Caco-2 (cell line): ENCODE data around the gene AIG1. TPM values are rescaled to one million over a fixed set of nuclear protein-coding genes. Genes with fewer than 3 reads are reported as not detected.

Source experiments
- BruUV-seq: library from RNA; stranded (reverse); fragments of 400-500 nt; replicated peaks from 2 replicates; lab custom pipeline; 2021; lab: Mats Ljungman, UMichigan
- CTCF ChIA-PET: fragments of 300-600 bp; sonication (Branson Sonifier 250); formaldehyde crosslinking; loops from one replicate; lab custom pipeline; 2022; ENCODE audit warnings: antibody characterized with exemption; lab: Charles Lee
- POLR2A ChIA-PET: fragments of 300-600 bp; sonication (Branson Sonifier 250); formaldehyde crosslinking; loops from one replicate; lab custom pipeline; 2022; ENCODE audit warnings: antibody characterized with exemption; lab: Charles Lee
- DNase-seq, 2 experiments: peaks; one replicate each; pipeline versions ENCODE4 v3.0.0 to v3.0.0-alpha.2; 2020 to 2022
- H3K27me3 ChIP-seq: replicated peaks from 2 replicates; pipeline ENCODE4 v1.6.0; 2011; ENCODE audit warnings: low read length; ENCODE audit not compliant: control insufficient read depth, insufficient read depth
- H3K36me3 ChIP-seq: 2 replicates; pipeline ENCODE4 v1.5.1; 2011; ENCODE audit warnings: low read length; ENCODE audit not compliant: control insufficient read depth, insufficient read depth
- H3K4me1 ChIP-seq: fragments of 250-450 bp; sonication (Bioruptor Pico); 2 replicates; pipeline ENCODE4 v1.5.1; 2020; ENCODE audit warnings: mild to moderate bottlenecking
- H3K4me3 ChIP-seq: 2 replicates; pipeline ENCODE4 v1.5.1; 2011; ENCODE audit warnings: low read depth, mild to moderate bottlenecking, control low read depth, low read length
- H3K9me3 ChIP-seq: fragments of 250-450 bp; sonication (Bioruptor Pico); 2 replicates; pipeline ENCODE4 v1.5.1; 2020; ENCODE audit warnings: mild to moderate bottlenecking, moderate library complexity
- H3K27ac Mint-ChIP-seq: one replicate; pipeline ENCODE4 v1.8.0; 2022; ENCODE audit warnings: mixed read lengths; ENCODE audit not compliant: unreplicated experiment
- H3K27me3 Mint-ChIP-seq: one replicate; pipeline ENCODE4 v1.8.0; 2022; ENCODE audit warnings: mixed read lengths; ENCODE audit not compliant: insufficient read depth, unreplicated experiment
- H3K36me3 Mint-ChIP-seq: one replicate; pipeline ENCODE4 v1.8.0; 2022; ENCODE audit warnings: mild to moderate bottlenecking, mixed read lengths; ENCODE audit not compliant: insufficient read depth, unreplicated experiment
- H3K4me1 Mint-ChIP-seq: one replicate; pipeline ENCODE4 v1.8.0; 2022; ENCODE audit warnings: low read depth, mixed read lengths; ENCODE audit not compliant: unreplicated experiment
- H3K4me3 Mint-ChIP-seq: one replicate; pipeline ENCODE4 v1.8.0; 2022; ENCODE audit warnings: mild to moderate bottlenecking, moderate library complexity, mixed read lengths; ENCODE audit not compliant: unreplicated experiment
- H3K9me3 Mint-ChIP-seq: one replicate; pipeline ENCODE4 v1.8.0; 2022; ENCODE audit warnings: mixed read lengths; ENCODE audit not compliant: unreplicated experiment
- intact Hi-C: fragments of 100-400 bp; cut with micrococcal nuclease; formaldehyde crosslinking; loops from one replicate; pipeline ENCODE4 v1.10.0; 2022; ENCODE audit not compliant: unreplicated experiment
- total RNA-seq: library from RNA; stranded (reverse); gene quantifications from 2 replicates; pipeline ENCODE4 v1.2.3, GENCODE V29; 2022
- TF ChIP-seq, protein P1 (sequence below), 2 experiments: fragments of 200-600 bp in 1 of 2; IDR thresholded peaks; 1 replicate in 1 of 2; 2 replicates in 1 of 2; pipeline versions ENCODE4 v1.5.1 to v1.8.0; 2011 to 2022; ENCODE audit warnings: antibody characterized with exemption in 1 of 2, control low read depth in 1 of 2, inconsistent platforms in 1 of 2, low read depth in 1 of 2, low read length in 1 of 2, mild to moderate bottlenecking in 1 of 2, moderate library complexity in 1 of 2; ENCODE audit not compliant: insufficient read depth in 1 of 2, severe bottlenecking in 1 of 2, unreplicated experiment in 1 of 2

Gene AIG1
- total RNA-seq, 1 experiment from 2014 or later: 27.6 TPM

DNA sequence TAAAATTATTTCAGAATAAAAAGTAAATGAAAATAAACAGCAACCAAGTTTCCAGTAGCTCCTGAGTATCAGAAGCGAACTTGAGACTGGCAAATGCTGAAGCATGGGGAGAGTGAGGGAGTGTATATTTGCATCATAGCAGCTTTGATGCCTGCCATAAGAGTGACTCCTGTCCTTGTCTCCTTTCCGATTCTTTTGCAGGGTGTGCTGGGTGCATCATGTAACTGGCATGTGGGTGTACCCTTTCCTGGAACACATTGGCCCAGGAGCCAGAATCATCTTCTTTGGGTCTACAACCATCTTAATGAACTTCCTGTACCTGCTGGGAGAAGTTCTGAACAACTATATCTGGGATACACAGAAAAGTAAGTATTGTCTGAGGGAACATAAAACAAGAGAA, 272.4 kb downstream of the AIG1 start:
- H3K4me1 Mint-ChIP-seq: no peaks in the 10 kb centered on the region
- no peak overlapping the region for H3K27ac Mint-ChIP-seq
- no peaks in the 10 kb centered on the region for H3K27me3 Mint-ChIP-seq
- no peak overlapping the region for H3K4me3 Mint-ChIP-seq
- H3K4me3 ChIP-seq: no peak overlapping the region
- intact Hi-C loops: no loop called here
- no peaks in the 10 kb centered on the region for H3K9me3 Mint-ChIP-seq
- H3K9me3 ChIP-seq: no peaks in the 10 kb centered on the region
- H3K36me3 Mint-ChIP-seq: no peaks in the 10 kb centered on the region
- POLR2A ChIA-PET: no interaction called here
- BruUV-seq: no TSS peak
- H3K36me3 ChIP-seq: no peaks in the 10 kb centered on the region
- TF ChIP-seq, protein P1, sequence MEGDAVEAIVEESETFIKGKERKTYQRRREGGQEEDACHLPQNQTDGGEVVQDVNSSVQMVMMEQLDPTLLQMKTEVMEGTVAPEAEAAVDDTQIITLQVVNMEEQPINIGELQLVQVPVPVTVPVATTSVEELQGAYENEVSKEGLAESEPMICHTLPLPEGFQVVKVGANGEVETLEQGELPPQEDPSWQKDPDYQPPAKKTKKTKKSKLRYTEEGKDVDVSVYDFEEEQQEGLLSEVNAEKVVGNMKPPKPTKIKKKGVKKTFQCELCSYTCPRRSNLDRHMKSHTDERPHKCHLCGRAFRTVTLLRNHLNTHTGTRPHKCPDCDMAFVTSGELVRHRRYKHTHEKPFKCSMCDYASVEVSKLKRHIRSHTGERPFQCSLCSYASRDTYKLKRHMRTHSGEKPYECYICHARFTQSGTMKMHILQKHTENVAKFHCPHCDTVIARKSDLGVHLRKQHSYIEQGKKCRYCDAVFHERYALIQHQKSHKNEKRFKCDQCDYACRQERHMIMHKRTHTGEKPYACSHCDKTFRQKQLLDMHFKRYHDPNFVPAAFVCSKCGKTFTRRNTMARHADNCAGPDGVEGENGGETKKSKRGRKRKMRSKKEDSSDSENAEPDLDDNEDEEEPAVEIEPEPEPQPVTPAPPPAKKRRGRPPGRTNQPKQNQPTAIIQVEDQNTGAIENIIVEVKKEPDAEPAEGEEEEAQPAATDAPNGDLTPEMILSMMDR (IDR thresholded peaks at IDR 0.05; ENCODE audit: insufficient read depth in 1 of 2, low read depth in 1 of 2, low read length in 1 of 2, severe bottlenecking in 1 of 2, unreplicated experiment in 1 of 2): no peak
- no peak for DNase-seq
- H3K27me3 ChIP-seq: no peaks in the 10 kb centered on the region
- CTCF ChIA-PET: no interaction called here
- no peaks in the 10 kb centered on the region for H3K4me1 ChIP-seq

DNA sequence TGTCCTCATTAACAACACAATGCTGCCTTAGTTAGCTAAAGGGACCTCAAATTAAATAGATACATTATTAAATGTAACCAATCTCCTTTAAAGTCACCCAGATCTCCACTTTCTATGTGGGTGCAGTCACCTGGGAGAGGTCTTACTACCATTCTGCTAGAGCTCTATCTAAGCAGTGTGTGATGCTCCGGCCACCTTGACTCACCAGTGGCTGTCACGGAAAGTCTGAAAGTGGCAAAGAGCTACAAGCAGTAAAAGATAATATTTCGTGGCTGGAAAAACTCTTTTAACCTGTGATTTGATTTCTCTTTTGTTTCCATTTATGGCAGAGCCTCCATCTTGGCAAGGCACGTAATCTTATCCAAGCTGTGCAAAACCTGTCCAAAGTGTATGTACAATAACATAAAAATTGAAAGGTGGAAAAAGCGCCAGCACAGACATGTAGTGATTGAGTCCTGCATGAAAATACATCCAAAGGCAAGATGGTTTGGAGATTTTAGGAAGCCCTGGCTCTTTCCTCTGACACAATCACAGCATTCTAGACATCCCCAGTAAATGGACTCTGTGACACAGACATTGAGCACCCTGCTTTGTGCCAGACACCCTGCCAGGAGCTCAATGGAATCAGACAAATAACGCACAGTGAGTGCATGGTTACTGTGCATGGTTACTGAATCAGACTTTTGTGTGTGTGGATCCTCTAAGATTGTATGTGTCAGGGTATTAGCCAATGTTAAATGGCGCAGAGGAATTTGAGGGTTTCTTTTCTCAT, 273.2 kb downstream of the AIG1 start:
- no peak for DNase-seq
- Mint-ChIP-seq H3K27me3 (no peaks in the 10 kb centered on the region), H3K4me3 (no peak overlapping the region), H3K4me1 (no peaks in the 10 kb centered on the region), H3K9me3 (no peaks in the 10 kb centered on the region), H3K36me3 (no peaks in the 10 kb centered on the region), H3K27ac (no peak overlapping the region)
- H3K9me3 ChIP-seq: no peaks in the 10 kb centered on the region
- intact Hi-C loops: no loop called here
- no peak overlapping the region for H3K4me3 ChIP-seq
- H3K4me1 ChIP-seq: no peaks in the 10 kb centered on the region
- TF ChIP-seq, protein P1 (IDR thresholded peaks at IDR 0.05; ENCODE audit: insufficient read depth in 1 of 2, low read depth in 1 of 2, low read length in 1 of 2, severe bottlenecking in 1 of 2, unreplicated experiment in 1 of 2): no peak
- no peaks in the 10 kb centered on the region for H3K36me3 ChIP-seq
- no TSS peak for BruUV-seq
- no peaks in the 10 kb centered on the region for H3K27me3 ChIP-seq
- CTCF ChIA-PET: no interaction called here
- POLR2A ChIA-PET: interaction anchor here (0.6 kb wide), 1 partner anchor 82 kb away, joined by 3 read pairs; no protein-coding TSS in a partner anchor

DNA sequence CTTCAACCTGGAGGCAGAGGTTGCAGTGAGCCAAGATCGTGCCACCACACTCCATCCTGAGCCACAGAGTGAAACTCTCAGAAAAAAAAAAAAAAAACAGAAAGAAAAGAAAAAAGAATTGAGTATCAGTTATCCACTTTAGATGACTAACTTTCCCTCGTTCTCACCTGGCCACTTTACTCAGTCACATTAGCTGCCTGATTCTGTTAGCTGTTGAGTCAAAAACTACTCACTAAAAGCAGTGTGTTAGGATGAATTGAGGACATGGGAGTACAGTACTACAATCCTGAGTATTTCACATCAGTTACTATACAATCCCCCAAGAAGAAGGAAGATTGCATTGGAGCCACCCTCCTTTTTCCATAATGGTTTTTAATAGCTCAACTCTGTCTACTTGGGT, 275.2 kb downstream of the AIG1 start:
- no peaks in the 10 kb centered on the region for H3K36me3 Mint-ChIP-seq
- POLR2A ChIA-PET: no interaction called here
- Histone ChIP-seq H3K4me1 (no peaks in the 10 kb centered on the region), H3K9me3 (no peaks in the 10 kb centered on the region), H3K36me3 (no peaks in the 10 kb centered on the region), H3K4me3 (no peak overlapping the region), H3K27me3 (no peaks in the 10 kb centered on the region)
- no peak for DNase-seq
- CTCF ChIA-PET: no interaction called here
- intact Hi-C loops: loop anchor here (2.0 kb wide), 1 partner anchor 643 kb away; no protein-coding TSS in a partner anchor
- no peaks in the 10 kb centered on the region for H3K4me1 Mint-ChIP-seq
- no peaks in the 10 kb centered on the region for H3K27me3 Mint-ChIP-seq
- H3K27ac Mint-ChIP-seq: no peak overlapping the region
- TF ChIP-seq, protein P1 (IDR thresholded peaks at IDR 0.05; ENCODE audit: insufficient read depth in 1 of 2, low read depth in 1 of 2, low read length in 1 of 2, severe bottlenecking in 1 of 2, unreplicated experiment in 1 of 2): no peak
- H3K9me3 Mint-ChIP-seq: no peaks in the 10 kb centered on the region
- no peak overlapping the region for H3K4me3 Mint-ChIP-seq
- no TSS peak for BruUV-seq
